HL-60 (cell line): ENCODE results near the gene GPR137.

Experiments used
- POLR2AphosphoS5 ChIP-seq: IDR thresholded peaks from 2 replicates; pipeline ENCODE4 v1.6.1; 2012; ENCODE audit warnings: low read depth
- TF ChIP-seq, protein P1 (sequence below): IDR thresholded peaks from one replicate; pipeline ENCODE4 v1.5.1; 2011; ENCODE audit warnings: low read length, control low read depth, inconsistent platforms; ENCODE audit not compliant: insufficient read depth
- TF ChIP-seq, protein P2 (sequence below): IDR thresholded peaks from 2 replicates; pipeline ENCODE4 v1.6.1; 2012; ENCODE audit warnings: low read depth; ENCODE audit not compliant: insufficient replicate concordance

DNA sequence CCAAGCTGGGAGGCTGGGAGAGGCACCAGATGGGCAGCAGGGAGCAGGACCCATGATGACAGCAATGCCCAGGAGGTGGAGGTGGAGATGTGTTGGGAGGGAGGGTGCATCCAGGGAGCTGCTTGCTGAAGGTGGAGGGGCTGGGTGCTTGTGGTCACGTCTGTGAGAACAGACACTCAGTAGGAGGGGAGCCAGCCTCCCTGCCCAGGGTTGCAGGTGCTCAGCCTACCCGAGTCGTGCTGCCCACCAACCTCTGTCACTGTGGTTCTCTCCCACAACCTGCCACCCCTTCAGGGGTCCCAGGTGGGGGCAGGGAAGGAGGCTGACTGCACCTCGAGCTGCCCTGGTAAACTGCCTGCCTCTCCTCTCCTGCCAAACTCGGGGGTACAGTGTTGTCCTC is 37.7 kb downstream of the GPR137 start:
- TF ChIP-seq, protein P1, sequence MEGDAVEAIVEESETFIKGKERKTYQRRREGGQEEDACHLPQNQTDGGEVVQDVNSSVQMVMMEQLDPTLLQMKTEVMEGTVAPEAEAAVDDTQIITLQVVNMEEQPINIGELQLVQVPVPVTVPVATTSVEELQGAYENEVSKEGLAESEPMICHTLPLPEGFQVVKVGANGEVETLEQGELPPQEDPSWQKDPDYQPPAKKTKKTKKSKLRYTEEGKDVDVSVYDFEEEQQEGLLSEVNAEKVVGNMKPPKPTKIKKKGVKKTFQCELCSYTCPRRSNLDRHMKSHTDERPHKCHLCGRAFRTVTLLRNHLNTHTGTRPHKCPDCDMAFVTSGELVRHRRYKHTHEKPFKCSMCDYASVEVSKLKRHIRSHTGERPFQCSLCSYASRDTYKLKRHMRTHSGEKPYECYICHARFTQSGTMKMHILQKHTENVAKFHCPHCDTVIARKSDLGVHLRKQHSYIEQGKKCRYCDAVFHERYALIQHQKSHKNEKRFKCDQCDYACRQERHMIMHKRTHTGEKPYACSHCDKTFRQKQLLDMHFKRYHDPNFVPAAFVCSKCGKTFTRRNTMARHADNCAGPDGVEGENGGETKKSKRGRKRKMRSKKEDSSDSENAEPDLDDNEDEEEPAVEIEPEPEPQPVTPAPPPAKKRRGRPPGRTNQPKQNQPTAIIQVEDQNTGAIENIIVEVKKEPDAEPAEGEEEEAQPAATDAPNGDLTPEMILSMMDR: no peak
- TF ChIP-seq POLR2AphosphoS5: no peak
- TF ChIP-seq, protein P2, sequence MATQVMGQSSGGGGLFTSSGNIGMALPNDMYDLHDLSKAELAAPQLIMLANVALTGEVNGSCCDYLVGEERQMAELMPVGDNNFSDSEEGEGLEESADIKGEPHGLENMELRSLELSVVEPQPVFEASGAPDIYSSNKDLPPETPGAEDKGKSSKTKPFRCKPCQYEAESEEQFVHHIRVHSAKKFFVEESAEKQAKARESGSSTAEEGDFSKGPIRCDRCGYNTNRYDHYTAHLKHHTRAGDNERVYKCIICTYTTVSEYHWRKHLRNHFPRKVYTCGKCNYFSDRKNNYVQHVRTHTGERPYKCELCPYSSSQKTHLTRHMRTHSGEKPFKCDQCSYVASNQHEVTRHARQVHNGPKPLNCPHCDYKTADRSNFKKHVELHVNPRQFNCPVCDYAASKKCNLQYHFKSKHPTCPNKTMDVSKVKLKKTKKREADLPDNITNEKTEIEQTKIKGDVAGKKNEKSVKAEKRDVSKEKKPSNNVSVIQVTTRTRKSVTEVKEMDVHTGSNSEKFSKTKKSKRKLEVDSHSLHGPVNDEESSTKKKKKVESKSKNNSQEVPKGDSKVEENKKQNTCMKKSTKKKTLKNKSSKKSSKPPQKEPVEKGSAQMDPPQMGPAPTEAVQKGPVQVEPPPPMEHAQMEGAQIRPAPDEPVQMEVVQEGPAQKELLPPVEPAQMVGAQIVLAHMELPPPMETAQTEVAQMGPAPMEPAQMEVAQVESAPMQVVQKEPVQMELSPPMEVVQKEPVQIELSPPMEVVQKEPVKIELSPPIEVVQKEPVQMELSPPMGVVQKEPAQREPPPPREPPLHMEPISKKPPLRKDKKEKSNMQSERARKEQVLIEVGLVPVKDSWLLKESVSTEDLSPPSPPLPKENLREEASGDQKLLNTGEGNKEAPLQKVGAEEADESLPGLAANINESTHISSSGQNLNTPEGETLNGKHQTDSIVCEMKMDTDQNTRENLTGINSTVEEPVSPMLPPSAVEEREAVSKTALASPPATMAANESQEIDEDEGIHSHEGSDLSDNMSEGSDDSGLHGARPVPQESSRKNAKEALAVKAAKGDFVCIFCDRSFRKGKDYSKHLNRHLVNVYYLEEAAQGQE: no peak
